ENCODE data around the gene KLHDC8B. TPM values are rescaled to one million over a fixed set of nuclear protein-coding genes. Genes with fewer than 3 reads are reported as not detected.
"Not testable (repeated sequence)": the region's sequence is repeated elsewhere in the genome, so short reads cannot be mapped to it uniquely, and the experiment has no call there.

The KLHDC8B gene
- total RNA-seq, 1 experiment from 2014 or later: 8.4 TPM

- H3K9me2 ChIP-seq (replicated peaks; ENCODE audit: insufficient read depth, low read length); H3K4me2 ChIP-seq (ENCODE audit: low read depth, low read length, poor library complexity, severe bottlenecking); H2AFZ ChIP-seq (ENCODE audit: low read length); H3K27me3 ChIP-seq (ENCODE audit: low read length); H3K4me1 ChIP-seq (ENCODE audit: low read length); H3K79me2 ChIP-seq (ENCODE audit: low read length); H3K9ac ChIP-seq (ENCODE audit: low read length); H3K27ac ChIP-seq (ENCODE audit: low read length); H3K36me3 ChIP-seq (ENCODE audit: insufficient read depth, low read length); H4K20me1 ChIP-seq (ENCODE audit: insufficient read depth, low read depth, low read length); H3K9me3 ChIP-seq (ENCODE audit: low read length); DNase-seq; H3K4me3 ChIP-seq (ENCODE audit: low read length): not testable (repeated sequence)
Measured at GRCh38 chr3:49216687-49217086, 45.3 kb downstream of the KLHDC8B start.

GRCh38 chr3:49217108-49217507 is 45.7 kb downstream of the KLHDC8B start:
- not testable (repeated sequence) for H3K36me3 ChIP-seq (ENCODE audit: insufficient read depth, low read length); H3K9me3 ChIP-seq (ENCODE audit: low read length); H3K79me2 ChIP-seq (ENCODE audit: low read length); H4K20me1 ChIP-seq (ENCODE audit: insufficient read depth, low read depth, low read length); H2AFZ ChIP-seq (ENCODE audit: low read length); H3K27ac ChIP-seq (ENCODE audit: low read length); DNase-seq; H3K4me1 ChIP-seq (ENCODE audit: low read length); H3K27me3 ChIP-seq (ENCODE audit: low read length); H3K4me2 ChIP-seq (ENCODE audit: low read depth, low read length, poor library complexity, severe bottlenecking); H3K9ac ChIP-seq (ENCODE audit: low read length); H3K4me3 ChIP-seq (ENCODE audit: low read length); H3K9me2 ChIP-seq (replicated peaks; ENCODE audit: insufficient read depth, low read length)

DNA sequence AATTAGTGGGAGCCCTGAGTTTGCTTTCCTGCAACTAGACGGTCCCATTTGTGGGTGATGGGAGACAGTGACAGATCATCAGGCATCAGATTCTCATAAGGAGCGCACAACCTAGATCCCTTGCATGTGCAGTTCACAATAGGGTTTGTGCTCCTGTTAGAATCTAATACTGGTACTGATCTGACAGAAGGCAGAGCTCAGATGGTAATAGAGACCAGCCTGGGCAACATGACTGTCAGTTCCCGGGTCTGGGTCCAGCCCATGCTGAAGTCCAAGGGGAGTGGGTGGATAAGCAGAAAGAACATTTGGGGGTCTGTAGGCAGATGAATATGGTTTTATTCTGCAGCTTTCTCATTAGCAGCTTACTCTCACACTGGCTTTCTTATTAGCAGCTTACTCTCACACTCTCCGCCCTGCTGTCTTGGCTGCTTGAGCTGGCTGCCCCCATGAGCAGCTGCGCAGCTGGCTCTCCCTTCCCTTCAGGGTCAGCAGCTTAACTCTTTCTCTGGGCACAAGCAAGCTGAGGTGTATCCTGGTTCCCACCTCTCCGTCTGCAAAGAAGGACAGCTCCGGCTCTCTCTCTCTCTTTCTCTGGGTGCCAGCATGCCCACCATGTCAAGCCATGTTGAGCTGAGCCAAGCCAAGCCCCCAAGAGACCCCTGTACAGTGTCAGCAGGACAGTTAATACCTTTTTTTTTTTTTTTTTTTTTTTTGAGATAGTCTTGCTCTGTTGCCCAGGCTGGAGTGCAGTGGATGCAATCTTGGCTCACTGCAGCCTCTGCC is 46.5 kb downstream of the KLHDC8B start:
- peaks cover 3% of the 10 kb centered on the region for H3K9me3 ChIP-seq (ENCODE audit: low read length)
- H3K27me3 ChIP-seq (ENCODE audit: low read length): no peaks in the 10 kb centered on the region
- no peaks in the 10 kb centered on the region for H3K9me2 ChIP-seq (replicated peaks; ENCODE audit: insufficient read depth, low read length)
- no peaks in the 10 kb centered on the region for H3K79me2 ChIP-seq (ENCODE audit: low read length)
- H3K36me3 ChIP-seq (ENCODE audit: insufficient read depth, low read length): no peaks in the 10 kb centered on the region
- H3K27ac ChIP-seq (ENCODE audit: low read length): no peak overlapping the region
- H3K4me3 ChIP-seq (ENCODE audit: low read length): no peak overlapping the region
- H4K20me1 ChIP-seq (ENCODE audit: insufficient read depth, low read depth, low read length): no peaks in the 10 kb centered on the region
- H3K4me1 ChIP-seq (ENCODE audit: low read length): no peaks in the 10 kb centered on the region
- H3K4me2 ChIP-seq (ENCODE audit: low read depth, low read length, poor library complexity, severe bottlenecking): no peak overlapping the region
- H3K9ac ChIP-seq (ENCODE audit: low read length): no peak overlapping the region
- DNase-seq: no peak
- H2AFZ ChIP-seq (ENCODE audit: low read length): no peak overlapping the region

DNA sequence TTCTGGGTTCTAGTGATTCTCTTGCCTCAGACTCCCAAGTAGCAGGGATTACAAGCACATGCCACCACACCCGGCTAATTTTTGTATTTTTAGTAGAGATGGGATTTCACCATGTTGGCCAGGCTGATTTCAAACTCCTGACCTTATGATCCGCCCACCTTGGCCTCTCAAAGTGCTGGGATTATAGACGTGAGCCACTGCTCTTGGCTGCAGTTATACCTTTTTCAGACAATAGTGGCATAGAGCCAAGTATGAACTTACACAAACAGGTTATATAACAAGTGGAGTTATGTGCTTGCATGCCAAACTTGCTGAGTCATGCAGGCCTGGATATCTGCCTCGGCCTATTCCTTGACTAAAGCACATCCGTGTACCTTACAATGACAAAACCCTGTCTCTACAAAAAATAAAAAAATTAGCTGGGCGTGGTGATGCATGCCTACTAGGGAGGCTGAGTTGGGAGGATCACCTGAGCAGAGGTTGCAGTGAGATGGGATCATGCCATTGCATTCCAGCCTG is 47.1 kb downstream of the KLHDC8B start:
- not testable (repeated sequence) for H4K20me1 ChIP-seq (ENCODE audit: insufficient read depth, low read depth, low read length); H3K4me2 ChIP-seq (ENCODE audit: low read depth, low read length, poor library complexity, severe bottlenecking)

DNA sequence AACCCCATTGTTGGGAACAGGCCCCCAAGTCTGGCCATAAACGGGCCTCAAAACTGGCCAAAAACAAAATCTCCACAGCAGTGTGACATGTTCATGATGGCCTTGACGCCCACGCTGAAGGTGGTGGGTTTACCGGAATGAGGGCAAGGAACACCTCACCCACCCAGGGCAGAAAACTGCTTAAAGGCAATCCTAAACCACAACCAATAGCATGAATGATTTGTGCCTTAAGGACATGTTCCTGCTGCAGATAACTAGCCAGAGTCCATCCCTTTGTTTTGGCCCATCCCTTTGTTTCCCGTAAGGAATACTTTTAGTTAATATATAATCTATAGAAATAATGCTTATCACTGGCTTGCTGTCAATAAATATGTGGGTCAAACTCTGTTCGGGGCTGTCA is 47.7 kb downstream of the KLHDC8B start:
- Histone ChIP-seq H3K9me3 (ENCODE audit: low read length) (peaks cover 3% of the 10 kb centered on the region; the same call in 1 of the 2 replicates), H3K36me3 (ENCODE audit: insufficient read depth, low read length) (no peaks in the 10 kb centered on the region), H2AFZ (ENCODE audit: low read length) (no peak overlapping the region), H3K27me3 (ENCODE audit: low read length) (no peaks in the 10 kb centered on the region), H3K27ac (ENCODE audit: low read length) (no peak overlapping the region), H4K20me1 (ENCODE audit: insufficient read depth, low read depth, low read length) (no peaks in the 10 kb centered on the region), H3K4me2 (ENCODE audit: low read depth, low read length, poor library complexity, severe bottlenecking) (no peak overlapping the region), H3K9ac (ENCODE audit: low read length) (no peak overlapping the region), H3K4me1 (ENCODE audit: low read length) (no peaks in the 10 kb centered on the region), H3K4me3 (ENCODE audit: low read length) (no peak overlapping the region), H3K9me2 (replicated peaks; ENCODE audit: insufficient read depth, low read length) (no peaks in the 10 kb centered on the region), H3K79me2 (ENCODE audit: low read length) (no peaks in the 10 kb centered on the region)
- no peak for DNase-seq

More for the DNA sequence above, 47.1 kb downstream of the KLHDC8B start:
- not testable (repeated sequence) for H3K4me3 ChIP-seq (ENCODE audit: low read length); H3K4me1 ChIP-seq (ENCODE audit: low read length); H3K79me2 ChIP-seq (ENCODE audit: low read length); H3K9ac ChIP-seq (ENCODE audit: low read length); H3K36me3 ChIP-seq (ENCODE audit: insufficient read depth, low read length); H3K9me2 ChIP-seq (replicated peaks; ENCODE audit: insufficient read depth, low read length); H3K27me3 ChIP-seq (ENCODE audit: low read length); H3K27ac ChIP-seq (ENCODE audit: low read length); H3K9me3 ChIP-seq (ENCODE audit: low read length); H2AFZ ChIP-seq (ENCODE audit: low read length); DNase-seq

DNA sequence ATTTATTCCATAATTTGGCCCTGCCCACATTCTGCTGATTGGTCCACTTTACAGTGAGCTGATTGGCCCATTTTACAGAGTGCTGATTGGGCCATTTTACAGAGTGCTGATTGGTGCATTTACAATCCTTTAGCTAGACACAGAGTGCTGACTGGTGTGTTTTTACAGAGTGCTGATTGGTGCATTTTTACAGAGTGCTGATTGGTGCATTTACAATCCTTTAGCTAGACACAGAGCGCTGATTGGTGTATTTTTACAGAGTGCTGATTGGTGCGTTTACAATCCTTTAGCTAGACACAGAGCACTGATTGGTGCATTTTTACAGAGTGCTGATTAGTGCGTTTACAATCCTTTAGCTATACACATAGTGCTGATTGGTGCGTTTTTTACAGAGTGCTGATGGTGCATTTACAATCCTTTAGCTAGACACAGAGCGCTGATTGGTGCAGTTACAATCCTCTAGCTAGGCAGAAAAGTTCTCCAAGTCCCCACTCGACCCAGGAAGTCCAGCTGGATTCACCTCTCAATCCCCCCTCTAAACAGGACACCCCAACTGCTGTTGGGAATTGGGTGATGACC is 49.7 kb downstream of the KLHDC8B start:
- not testable (repeated sequence) for H3K9ac ChIP-seq (ENCODE audit: low read length); DNase-seq; H3K4me2 ChIP-seq (ENCODE audit: low read depth, low read length, poor library complexity, severe bottlenecking); H3K9me3 ChIP-seq (ENCODE audit: low read length); H3K27ac ChIP-seq (ENCODE audit: low read length); H3K9me2 ChIP-seq (replicated peaks; ENCODE audit: insufficient read depth, low read length); H3K36me3 ChIP-seq (ENCODE audit: insufficient read depth, low read length); H3K4me3 ChIP-seq (ENCODE audit: low read length); H3K27me3 ChIP-seq (ENCODE audit: low read length); H2AFZ ChIP-seq (ENCODE audit: low read length); H3K79me2 ChIP-seq (ENCODE audit: low read length); H3K4me1 ChIP-seq (ENCODE audit: low read length); H4K20me1 ChIP-seq (ENCODE audit: insufficient read depth, low read depth, low read length)

- H3K4me1 ChIP-seq (ENCODE audit: low read length): no peaks in the 10 kb centered on the region
- H3K27me3 ChIP-seq (ENCODE audit: low read length): no peaks in the 10 kb centered on the region
- no peaks in the 10 kb centered on the region for H3K9me2 ChIP-seq (replicated peaks; ENCODE audit: insufficient read depth, low read length)
- H3K9ac ChIP-seq (ENCODE audit: low read length): no peak overlapping the region
- no peak overlapping the region for H3K27ac ChIP-seq (ENCODE audit: low read length)
- no peak overlapping the region for H2AFZ ChIP-seq (ENCODE audit: low read length)
- H3K79me2 ChIP-seq (ENCODE audit: low read length): no peaks in the 10 kb centered on the region
- H4K20me1 ChIP-seq (ENCODE audit: insufficient read depth, low read depth, low read length): no peaks in the 10 kb centered on the region
- DNase-seq: no peak
- H3K4me2 ChIP-seq (ENCODE audit: low read depth, low read length, poor library complexity, severe bottlenecking): no peak overlapping the region
- H3K36me3 ChIP-seq (ENCODE audit: insufficient read depth, low read length): no peaks in the 10 kb centered on the region
- peaks cover 3% of the 10 kb centered on the region; the same call in 1 of the 2 replicates for H3K9me3 ChIP-seq (ENCODE audit: low read length)
- H3K4me3 ChIP-seq (ENCODE audit: low read length): no peak overlapping the region
Measured at GRCh38 chr3:49222002-49222401, 50.6 kb downstream of the KLHDC8B start.
